Measurements from ENCODE around the gene ACER1.

Gene ACER1

DNA sequence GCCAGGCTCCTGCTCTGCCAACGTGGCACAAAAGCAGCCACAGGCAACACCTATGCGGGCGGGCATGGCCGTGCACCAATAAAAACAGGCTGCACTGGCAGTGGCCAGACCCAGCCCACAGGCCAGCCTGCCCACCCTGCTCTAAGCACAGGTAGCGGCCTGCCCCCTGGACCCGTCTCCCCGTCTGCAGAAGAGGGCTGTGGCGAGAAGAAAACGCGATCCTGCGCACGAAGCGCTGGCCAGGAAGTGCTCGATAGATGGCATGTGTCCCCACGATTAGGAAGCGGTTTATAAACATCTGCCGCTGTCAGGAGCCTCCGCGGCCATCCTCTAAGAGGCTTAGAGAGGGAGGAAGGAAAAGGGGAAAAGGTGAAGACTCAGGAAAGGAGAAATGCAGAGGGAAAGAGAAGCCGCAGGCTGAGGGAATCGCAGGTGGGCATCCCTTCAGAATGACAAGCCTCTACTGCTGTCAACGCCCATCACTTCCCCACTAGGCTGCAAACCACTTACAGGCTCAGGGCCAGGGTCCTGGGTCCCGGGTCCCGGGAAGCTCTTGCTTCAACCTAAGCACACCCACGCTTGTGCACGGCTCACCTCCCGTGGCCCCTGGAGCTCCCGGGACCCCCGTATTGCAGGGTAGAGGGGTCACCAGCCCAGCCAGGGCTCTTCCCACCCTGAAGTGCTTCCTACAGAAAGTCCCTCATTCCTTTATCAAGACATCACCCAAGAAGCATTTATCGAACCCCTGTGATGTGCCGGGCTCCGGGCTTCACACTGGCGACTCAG is 64.1 kb downstream of the ACER1 start:
- FAIRE-seq (no peak), DNase-seq (ENCODE audit: low spot score) (no peak)

DNA sequence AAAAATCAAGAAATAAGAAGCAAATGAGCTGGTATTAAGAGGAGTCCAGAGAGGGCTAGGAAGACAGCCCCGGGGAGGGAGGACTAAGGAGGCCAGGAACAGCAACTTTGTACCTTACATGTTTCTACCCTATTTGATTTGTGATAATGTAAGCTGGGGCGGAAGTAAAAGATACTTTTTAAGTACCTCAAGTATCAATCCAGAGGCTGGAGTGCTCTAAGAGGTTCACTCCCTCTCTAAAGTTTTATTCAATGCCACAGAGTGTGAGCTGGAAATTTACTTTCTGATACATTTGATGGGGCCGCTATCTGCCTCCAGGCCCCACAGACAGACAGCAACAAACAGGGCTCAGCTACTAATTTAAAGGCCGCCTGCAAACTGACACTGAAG is 65.0 kb downstream of the ACER1 start:
- DNase-seq (ENCODE audit: low spot score) (no peak), FAIRE-seq (no peak)

DNA sequence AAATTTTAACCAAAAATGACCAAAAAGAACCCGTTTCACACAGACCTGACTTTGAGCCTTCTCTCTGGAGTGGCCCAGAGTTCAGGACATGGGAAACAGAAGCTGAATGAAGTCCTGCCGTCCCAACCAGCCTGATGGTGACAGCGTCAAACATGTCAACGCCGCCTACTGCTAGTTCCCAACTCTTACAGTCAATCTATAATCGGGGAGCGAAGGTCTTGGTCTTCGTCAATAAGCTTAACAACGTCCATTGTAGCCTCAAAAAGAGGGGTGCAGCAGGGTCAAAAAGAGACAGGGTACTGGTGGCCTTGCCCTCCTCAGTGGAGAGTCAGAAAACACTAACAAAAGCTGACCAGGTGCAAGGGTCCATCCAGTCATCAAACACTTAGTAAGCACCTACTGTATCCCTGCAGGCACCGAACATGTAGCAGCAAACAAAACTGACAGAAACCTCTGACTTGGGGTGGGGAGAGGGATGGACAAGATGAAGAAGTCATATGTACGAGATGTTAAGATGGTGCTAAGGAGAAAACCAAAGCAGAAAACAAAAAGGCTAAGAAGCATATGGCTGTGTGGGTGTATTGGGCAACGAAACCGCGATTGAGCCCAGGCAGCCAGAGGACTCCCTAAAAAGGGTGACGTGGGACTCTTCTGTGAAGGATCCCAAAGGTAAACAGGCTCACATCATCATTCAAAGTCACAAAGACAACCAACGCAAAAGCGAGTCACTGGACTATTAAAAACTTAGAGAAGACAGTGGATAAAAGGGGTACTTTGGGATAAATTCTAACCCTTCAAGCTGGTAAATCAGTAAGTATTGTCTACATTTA is 65.6 kb downstream of the ACER1 start:
- FAIRE-seq: no peak
- DNase-seq (ENCODE audit: low spot score): no peak

DNA sequence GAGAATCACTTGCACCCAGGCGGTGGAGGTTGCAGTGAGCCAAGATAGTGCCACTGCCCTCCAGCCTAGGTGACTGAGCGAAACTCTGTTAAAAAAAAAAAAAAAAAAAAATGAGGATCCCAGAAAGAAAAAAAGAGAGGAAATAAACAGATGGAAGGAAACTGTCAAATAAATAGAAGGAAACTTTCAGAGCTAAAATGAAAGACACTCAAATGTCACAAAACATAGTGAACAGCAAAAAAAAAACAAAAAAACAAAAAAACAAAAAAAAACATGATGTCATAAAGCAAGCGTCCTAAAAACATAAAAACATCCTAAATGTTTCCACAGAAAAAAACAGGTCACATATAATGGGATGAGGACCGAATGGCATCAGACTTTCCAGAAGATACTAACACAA is 68.6 kb downstream of the ACER1 start:
- no peak for DNase-seq (ENCODE audit: low spot score)
- FAIRE-seq: no peak

DNA sequence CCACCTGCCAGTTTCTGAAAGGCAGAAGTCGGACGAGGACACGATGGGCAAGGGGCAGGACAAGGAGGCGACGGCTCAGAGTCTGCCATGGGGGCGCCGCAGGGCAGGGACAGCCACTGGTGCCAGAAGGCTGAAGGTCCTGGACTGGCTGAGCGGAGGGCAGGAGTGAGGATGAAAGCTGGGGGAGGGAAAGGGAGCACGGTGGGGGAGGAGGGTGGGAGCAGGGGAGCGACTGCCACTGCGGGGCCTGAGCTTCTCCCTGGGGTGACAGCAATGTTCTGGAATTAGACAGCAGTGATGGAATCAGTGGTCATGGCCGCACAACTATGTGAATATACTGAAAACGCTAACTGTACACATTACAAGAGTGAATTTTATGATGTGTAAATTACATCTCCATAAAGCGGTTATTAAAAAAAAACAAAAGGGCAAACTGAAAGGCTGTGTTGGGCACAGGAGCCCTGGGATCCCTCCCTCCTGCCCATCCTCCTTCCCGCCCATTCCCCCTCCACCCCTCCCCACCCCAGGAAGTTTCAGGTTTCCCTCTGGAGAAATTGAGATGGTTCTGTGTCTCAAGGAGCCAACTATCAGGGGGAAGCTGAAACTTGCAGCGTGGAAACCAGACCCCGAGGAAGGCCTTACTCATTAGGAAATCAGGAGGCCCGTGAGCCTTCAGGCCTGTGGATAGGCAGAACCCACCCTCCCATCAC is 69.5 kb downstream of the ACER1 start:
- no peak for DNase-seq (ENCODE audit: low spot score)
- FAIRE-seq: no peak

DNA sequence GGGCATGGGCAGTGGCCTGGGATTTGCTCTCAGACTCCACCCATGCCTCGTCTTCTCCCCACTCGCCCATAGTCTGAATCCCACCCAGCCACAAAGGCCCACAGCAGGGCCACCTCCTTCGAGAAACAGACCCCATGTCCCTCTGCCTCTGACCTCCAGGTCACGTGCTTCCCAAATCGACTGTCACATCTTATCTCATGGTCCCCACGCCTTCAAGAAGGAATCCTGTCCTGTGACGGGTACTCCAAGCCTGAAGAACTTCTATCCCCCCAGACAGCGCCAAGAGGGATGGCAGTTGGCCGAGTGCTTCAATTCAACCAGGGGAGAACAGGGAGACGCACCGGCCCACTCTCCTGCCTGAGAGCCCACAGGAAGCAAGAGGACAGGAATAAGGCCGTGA is 70.1 kb downstream of the ACER1 start:
- DNase-seq (ENCODE audit: low spot score) (no peak), FAIRE-seq (no peak)

DNA sequence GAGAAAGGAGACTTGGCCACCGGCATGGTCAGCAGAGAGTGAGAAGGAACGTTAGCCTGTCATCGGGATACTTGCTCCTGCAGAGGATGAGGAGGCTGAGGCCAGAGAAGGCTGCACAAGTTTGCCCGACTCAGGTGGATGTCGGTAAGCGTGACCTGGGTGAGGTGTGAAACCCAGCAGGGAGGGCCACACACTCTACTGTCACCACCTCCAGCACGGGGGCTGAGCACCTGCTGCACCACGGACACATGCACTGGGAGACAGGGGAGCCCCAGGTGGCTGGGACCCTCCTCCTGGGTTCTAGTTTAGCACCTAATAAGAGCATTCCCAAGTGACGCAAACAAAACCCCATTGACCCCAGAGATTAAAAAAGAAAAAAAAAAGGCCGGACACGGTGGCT is 70.9 kb downstream of the ACER1 start:
- DNase-seq (ENCODE audit: low spot score) (no peak), FAIRE-seq (no peak)

DNA sequence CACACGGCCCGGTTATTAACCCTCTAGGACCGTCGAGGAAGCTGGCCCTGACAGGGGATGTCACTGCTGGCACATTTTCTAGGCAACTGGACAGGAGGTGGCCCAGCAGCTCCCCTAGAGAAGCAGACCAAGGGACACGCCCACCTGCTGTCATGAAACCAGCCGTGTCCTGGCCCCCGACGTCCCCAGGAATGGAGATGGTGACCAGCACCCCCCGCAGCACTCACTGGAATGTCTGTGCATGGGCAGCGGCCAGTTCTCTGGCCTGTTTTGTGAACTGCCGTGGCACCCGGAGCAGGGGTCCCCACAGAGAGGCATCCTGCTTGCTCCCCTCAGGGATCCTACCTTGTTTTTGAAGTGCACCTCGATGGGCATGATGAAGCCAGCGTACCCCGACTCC is 71.5 kb downstream of the ACER1 start:
- FAIRE-seq (no peak), DNase-seq (ENCODE audit: low spot score) (no peak)

DNA sequence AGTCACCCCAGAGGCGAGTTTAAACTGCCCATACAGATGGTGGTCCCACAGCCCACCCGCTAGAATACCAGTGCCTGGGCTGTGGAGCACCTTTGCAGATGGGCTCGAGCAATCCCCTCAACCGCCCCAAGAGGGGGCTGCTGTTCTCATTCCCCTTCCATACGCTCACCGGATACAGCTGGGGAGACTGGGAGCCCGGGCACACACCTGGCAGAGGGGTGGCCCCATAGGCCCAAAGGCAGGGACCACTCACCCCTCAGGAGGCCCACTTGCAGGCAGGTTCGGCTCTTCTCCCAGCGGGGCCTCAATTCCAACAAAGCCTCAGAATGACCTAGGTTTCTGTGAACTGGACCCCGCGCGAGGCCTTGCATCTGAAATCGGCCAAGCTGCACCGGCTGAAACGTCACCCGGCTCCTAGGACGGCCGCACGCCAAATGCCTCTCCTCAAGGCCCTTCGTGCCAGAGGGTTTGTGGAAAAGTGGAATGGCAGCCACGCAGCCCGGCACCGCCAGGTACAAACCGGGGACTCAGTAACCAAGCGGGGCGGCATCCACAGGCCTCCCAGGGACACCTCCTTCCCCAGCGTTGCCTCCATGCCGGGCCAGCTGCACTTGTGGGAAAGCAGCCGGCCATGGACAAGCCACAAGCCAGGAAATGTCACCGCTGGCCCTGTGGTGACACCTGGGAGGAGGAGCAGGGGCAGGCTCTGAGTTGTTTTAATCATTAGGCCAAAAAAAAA is 72.3 kb downstream of the ACER1 start:
- FAIRE-seq (no peak), DNase-seq (ENCODE audit: low spot score) (no peak)

DNA sequence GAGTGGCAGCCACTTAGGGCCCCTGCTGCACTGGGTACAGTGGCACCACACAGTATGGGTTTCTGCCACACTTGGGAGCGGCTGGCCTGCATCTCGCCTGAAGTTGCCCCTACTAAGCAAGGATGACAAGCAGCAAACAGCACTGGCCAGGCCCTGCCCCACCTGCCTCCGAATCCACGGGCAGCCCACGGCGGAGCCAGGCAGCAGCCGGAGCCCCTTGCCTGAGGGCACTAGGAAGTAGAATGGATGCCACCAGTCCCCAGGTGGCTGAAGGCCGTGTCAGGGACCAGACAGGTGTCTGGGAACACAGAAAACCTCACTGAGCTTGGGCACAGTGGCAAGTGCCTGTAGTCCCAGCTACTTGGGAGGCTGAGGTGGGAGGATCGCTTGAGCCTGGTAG is 73.0 kb downstream of the ACER1 start:
- no peak for DNase-seq (ENCODE audit: low spot score)

DNA sequence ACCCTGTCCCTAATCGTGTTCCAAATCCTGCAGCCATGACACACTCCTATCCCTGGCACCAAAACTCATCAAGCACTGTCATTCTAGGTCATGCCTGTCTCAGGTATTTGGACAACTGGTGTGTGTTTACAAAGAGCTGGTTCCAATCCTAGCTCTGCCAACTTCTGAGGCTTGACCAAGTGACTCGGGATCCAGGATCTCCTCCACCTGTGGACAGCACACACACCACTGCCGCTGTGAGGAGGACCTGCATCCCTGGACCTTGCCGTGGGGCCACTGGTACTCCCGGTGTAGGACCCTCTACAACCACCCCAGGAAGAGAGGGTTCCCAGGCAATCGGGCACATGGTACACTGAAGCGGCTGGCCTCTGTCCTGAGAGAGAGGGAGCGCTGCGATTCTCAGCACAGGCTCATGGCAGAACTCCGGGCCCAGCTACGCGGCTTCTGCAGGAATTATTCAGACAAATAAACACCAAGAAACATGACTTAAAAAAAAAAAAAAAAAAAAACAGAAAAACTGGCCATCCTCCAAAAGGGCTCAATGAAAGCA is 74.0 kb downstream of the ACER1 start:
- FAIRE-seq: no peak

More for the DNA sequence above, 73.0 kb downstream of the ACER1 start:
- FAIRE-seq: no peak

DNA sequence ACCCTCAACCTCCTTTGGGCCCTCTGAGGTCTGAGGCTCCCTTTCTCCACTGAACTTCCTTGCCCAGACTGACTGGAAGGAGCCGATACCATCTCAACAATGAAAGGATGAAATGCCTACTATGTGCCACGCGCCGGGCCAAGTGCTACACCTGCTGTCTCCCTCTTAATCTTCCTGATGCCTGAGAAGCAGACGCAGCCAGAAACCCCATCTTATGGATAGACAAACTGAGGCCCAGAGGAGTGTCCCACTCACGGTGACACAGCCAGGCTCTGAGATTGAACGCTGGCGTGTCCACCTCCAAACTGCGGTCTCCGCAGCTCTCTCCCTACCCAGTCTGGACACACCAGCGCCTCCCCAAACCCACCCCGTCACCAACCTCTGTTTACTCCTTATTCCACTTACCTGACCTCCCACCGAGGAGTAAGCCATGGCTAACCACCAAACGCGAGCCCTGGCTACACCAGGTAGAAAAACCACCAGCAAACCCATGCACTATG is 74.5 kb downstream of the ACER1 start:
- no peak for DNase-seq (ENCODE audit: low spot score)
- no peak for FAIRE-seq

More for the DNA sequence above, 74.0 kb downstream of the ACER1 start:
- DNase-seq (ENCODE audit: low spot score): no peak
